Dendritic cell treated with granulocyte-macrophage colony-stimulating factor and Interleukin-4, amounts not matched to agents 40 ng/mL and 50 ng/mL, for 4 days (primary cell): ENCODE measurements around the gene UCN2.

Experiments
- H3K27ac Mint-ChIP-seq: one replicate; pipeline ENCODE4 v1.8.0; 2022; ENCODE audit warnings: mild to moderate bottlenecking, mixed read lengths
- H3K27me3 Mint-ChIP-seq: one replicate; pipeline ENCODE4 v1.8.0; 2022; ENCODE audit warnings: mild to moderate bottlenecking, mixed read lengths
- H3K36me3 Mint-ChIP-seq: one replicate; pipeline ENCODE4 v1.8.0; 2022; ENCODE audit warnings: low read depth, mixed read lengths
- H3K4me1 Mint-ChIP-seq: one replicate; pipeline ENCODE4 v1.8.0; 2022; ENCODE audit warnings: low read depth, mixed read lengths
- H3K4me3 Mint-ChIP-seq: one replicate; pipeline ENCODE4 v1.8.0; 2022; ENCODE audit warnings: mild to moderate bottlenecking, moderate library complexity, mixed read lengths
- H3K9me3 Mint-ChIP-seq: one replicate; pipeline ENCODE4 v1.8.0; 2022; ENCODE audit warnings: mixed read lengths
- intact Hi-C: fragments of 100-400 bp; cut with micrococcal nuclease; formaldehyde crosslinking; loops from one replicate; pipeline ENCODE4 v1.15.0; 2022

The UCN2 gene

GRCh38 chr3:48575366-48575765 lies 11.8 kb upstream of the UCN2 start:
- Mint-ChIP-seq H3K4me3 (no peak overlapping the region), H3K27ac (no peak overlapping the region), H3K36me3 (no peaks in the 10 kb centered on the region), H3K4me1 (peaks cover 5% of the 10 kb centered on the region), H3K27me3 (peaks cover 7% of the 10 kb centered on the region), H3K9me3 (no peaks in the 10 kb centered on the region)
- intact Hi-C loops: no loop called here

DNA sequence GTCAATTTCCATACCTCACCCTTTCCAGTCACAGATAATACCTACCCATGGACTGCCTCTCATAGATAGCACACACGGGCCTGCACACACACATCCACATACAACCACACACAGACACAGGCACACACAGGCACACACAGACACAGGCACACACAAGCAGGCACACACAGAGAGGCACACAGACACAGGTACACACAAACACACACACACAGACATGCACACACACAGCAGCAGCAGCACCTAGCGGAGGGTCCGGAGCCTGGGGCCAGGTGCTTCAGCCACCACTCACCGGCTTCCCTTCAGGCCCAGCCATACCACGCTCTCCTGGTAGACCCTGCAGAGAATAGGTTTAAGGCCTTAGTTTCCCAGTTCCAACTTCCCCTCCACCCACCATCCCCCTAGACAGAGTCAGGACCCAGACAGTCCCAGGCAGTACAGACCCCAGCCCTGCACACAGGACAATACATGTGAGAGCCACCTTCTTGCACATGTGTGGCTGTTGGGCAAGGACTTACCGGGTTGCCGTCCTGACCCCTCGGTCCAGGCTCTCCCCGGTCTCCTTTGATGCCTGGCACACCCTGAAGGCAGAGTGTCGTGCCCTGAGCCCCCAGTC lies 10.5 kb upstream of the UCN2 start:
- Mint-ChIP-seq H3K4me1 (peaks cover 8% of the 10 kb centered on the region), H3K27me3 (peaks cover 5% of the 10 kb centered on the region), H3K27ac (no peak overlapping the region), H3K4me3 (no peak overlapping the region), H3K36me3 (no peaks in the 10 kb centered on the region), H3K9me3 (no peaks in the 10 kb centered on the region)
- intact Hi-C loops: no loop called here

DNA sequence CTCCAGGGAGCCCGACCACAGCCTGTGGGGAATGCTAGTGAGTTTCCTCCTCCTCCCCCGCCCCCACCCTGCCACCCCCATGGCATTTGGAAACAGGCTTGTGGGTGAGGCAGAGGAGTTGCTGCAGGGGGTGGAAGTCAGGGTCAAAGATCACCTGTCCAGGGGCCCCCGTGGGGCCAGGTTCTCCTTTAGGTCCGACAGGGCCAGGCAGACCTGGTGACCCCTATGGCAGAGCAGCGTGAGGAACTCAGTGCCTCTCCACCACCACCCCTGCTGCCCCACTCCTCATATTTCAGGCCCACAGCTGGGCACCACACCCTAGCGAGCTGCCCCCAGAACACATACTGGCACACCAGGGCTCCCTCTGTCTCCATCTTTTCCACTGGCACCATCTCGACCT lies 8.9 kb upstream of the UCN2 start:
- intact Hi-C loops: no loop called here
- H3K36me3 Mint-ChIP-seq: no peaks in the 10 kb centered on the region
- no peak overlapping the region for H3K27ac Mint-ChIP-seq
- H3K9me3 Mint-ChIP-seq: no peaks in the 10 kb centered on the region
- peaks cover 16% of the 10 kb centered on the region for H3K4me1 Mint-ChIP-seq
- peaks cover 5% of the 10 kb centered on the region for H3K27me3 Mint-ChIP-seq
- no peak overlapping the region for H3K4me3 Mint-ChIP-seq

GRCh38 chr3:48571938-48572337 lies 8.4 kb upstream of the UCN2 start:
- peaks cover 5% of the 10 kb centered on the region for H3K27me3 Mint-ChIP-seq
- intact Hi-C loops: no loop called here
- no peak overlapping the region for H3K4me3 Mint-ChIP-seq
- peaks cover 22% of the 10 kb centered on the region for H3K4me1 Mint-ChIP-seq
- no peaks in the 10 kb centered on the region for H3K9me3 Mint-ChIP-seq
- H3K36me3 Mint-ChIP-seq: no peaks in the 10 kb centered on the region
- no peak overlapping the region for H3K27ac Mint-ChIP-seq

- Mint-ChIP-seq H3K27ac (no peak overlapping the region), H3K36me3 (no peaks in the 10 kb centered on the region), H3K27me3 (peaks cover 5% of the 10 kb centered on the region), H3K4me3 (no peak overlapping the region), H3K9me3 (no peaks in the 10 kb centered on the region), H3K4me1 (peaks cover 42% of the 10 kb centered on the region)
- intact Hi-C loops: no loop called here
These were observed 6.3 kb upstream of the UCN2 start for GRCh38 chr3:48569808-48570450.

GRCh38 chr3:48569400-48569799 lies 5.8 kb upstream of the UCN2 start:
- Mint-ChIP-seq H3K36me3 (no peaks in the 10 kb centered on the region), H3K9me3 (no peaks in the 10 kb centered on the region), H3K4me3 (no peak overlapping the region), H3K4me1 (peaks cover 47% of the 10 kb centered on the region), H3K27ac (no peak overlapping the region), H3K27me3 (peaks cover 4% of the 10 kb centered on the region)
- intact Hi-C loops: no loop called here

DNA sequence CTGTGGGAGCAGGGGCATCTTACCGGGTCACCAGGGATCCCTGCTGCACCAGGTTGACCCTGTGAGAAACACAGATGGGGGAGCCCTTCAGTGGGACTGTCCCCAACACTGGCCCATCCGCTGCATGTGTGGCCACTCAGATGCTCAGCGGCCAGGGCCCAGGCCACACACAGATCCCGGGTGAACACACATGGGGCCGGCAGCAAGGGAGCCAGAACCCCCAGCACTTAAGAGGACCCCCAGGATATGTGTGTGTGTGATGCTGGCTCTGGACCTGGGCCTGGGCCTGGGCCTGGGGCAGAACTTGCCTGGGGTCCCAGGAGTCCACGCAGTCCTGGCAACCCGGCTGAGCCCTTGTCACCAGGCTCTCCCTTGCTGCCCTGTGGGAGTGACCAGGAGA lies 4.9 kb upstream of the UCN2 start:
- H3K27ac Mint-ChIP-seq: no peak overlapping the region
- H3K27me3 Mint-ChIP-seq: peaks cover 4% of the 10 kb centered on the region
- H3K4me3 Mint-ChIP-seq: no peak overlapping the region
- H3K9me3 Mint-ChIP-seq: no peaks in the 10 kb centered on the region
- H3K4me1 Mint-ChIP-seq: peaks cover 51% of the 10 kb centered on the region
- intact Hi-C loops: no loop called here
- no peaks in the 10 kb centered on the region for H3K36me3 Mint-ChIP-seq

- Mint-ChIP-seq H3K27me3 (peaks cover 4% of the 10 kb centered on the region), H3K27ac (peak overlapping the region; percentile 45), H3K36me3 (no peaks in the 10 kb centered on the region), H3K9me3 (no peaks in the 10 kb centered on the region), H3K4me1 (peaks cover 61% of the 10 kb centered on the region), H3K4me3 (no peak overlapping the region)
- intact Hi-C loops: no loop called here
These were observed 3.9 kb upstream of the UCN2 start for GRCh38 chr3:48567500-48567899.

GRCh38 chr3:48567090-48567489 lies 3.5 kb upstream of the UCN2 start:
- H3K36me3 Mint-ChIP-seq: no peaks in the 10 kb centered on the region
- H3K4me3 Mint-ChIP-seq: no peak overlapping the region
- H3K27me3 Mint-ChIP-seq: peaks cover 4% of the 10 kb centered on the region
- intact Hi-C loops: no loop called here
- no peaks in the 10 kb centered on the region for H3K9me3 Mint-ChIP-seq
- H3K4me1 Mint-ChIP-seq: peaks cover 62% of the 10 kb centered on the region
- H3K27ac Mint-ChIP-seq: peak overlapping the region; percentile 45

- Mint-ChIP-seq H3K4me1 (peaks cover 69% of the 10 kb centered on the region), H3K36me3 (no peaks in the 10 kb centered on the region), H3K27ac (peak overlapping the region; percentile 45)
These were observed 2.8 kb upstream of the UCN2 start for GRCh38 chr3:48566401-48566760.

DNA sequence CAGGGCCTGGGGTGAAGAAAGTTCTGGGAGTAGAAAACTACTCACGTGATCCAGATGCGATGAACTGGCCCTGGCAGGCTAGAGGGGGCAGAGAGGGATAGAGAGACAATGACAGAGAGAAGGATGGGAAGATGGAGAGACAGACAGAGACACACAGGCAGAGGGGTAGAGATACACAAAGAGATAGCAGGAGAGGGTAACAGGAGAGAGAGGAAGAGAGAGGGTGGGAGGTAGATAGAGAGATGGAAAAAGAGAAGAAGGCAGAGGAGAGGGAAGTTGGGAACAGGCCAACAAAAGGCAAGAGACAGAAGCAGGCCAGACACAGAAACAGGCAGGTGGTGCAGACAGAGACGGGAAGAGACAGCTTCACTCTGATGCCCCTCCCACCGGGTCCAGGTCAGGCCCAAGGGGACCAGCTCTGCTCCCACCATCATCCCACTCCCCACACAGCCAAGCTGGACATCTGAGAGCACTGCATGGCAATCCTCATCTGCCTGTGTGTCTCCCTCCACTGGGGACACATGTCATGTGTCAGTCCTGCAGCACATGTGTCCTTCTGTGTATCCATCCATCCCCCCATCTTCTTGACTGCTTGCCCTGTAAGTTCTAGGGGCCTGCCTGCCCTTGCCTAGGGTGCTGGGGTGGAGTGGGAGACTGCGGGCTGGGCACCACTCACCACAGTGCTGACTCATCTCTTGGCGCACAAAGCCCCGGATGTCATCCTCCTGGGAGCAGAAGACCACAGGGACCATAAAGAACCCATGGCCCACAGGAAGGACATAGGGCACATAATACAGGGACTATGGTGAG lies 2.2 kb upstream of the UCN2 start:
- Mint-ChIP-seq H3K4me1 (peaks cover 75% of the 10 kb centered on the region), H3K9me3 (no peaks in the 10 kb centered on the region), H3K27me3 (peaks cover 2% of the 10 kb centered on the region), H3K36me3 (no peaks in the 10 kb centered on the region), H3K27ac (peak overlapping the region; percentile 6), H3K4me3 (no peak overlapping the region)
- intact Hi-C loops: no loop called here

More at GRCh38 chr3:48566401-48566760, 2.8 kb upstream of the UCN2 start:
- Mint-ChIP-seq H3K9me3 (no peaks in the 10 kb centered on the region), H3K27me3 (peaks cover 4% of the 10 kb centered on the region), H3K4me3 (no peak overlapping the region)
- intact Hi-C loops: no loop called here

DNA sequence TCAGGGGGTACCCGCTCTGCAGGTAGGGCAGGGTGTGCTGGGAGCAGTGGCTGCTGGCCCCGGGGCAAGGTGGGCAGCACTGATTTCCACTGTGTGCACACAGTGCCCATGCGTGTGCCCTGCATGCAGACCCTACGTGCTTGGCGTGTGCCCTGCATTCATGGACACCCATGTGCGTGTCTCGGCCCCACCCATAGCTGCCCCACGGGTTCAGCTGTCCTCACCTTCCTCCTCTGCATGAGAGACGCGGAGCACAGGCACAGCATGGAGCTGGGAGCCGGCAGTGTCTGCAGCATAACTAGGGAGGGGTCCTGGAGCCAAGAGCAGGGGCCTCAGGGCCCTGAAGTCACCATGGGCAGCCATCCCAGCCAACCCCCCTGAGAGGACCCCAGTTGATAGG lies 1.6 kb upstream of the UCN2 start:
- no peak overlapping the region for H3K4me3 Mint-ChIP-seq
- intact Hi-C loops: no loop called here
- peak overlapping the region; percentile 77 for H3K27ac Mint-ChIP-seq
- H3K9me3 Mint-ChIP-seq: no peaks in the 10 kb centered on the region
- peaks cover 2% of the 10 kb centered on the region for H3K27me3 Mint-ChIP-seq
- H3K36me3 Mint-ChIP-seq: no peaks in the 10 kb centered on the region
- peaks cover 81% of the 10 kb centered on the region for H3K4me1 Mint-ChIP-seq

- Mint-ChIP-seq H3K27me3 (no peaks in the 10 kb centered on the region), H3K9me3 (no peaks in the 10 kb centered on the region), H3K27ac (peak overlapping the region; percentile 77), H3K4me1 (peaks cover 86% of the 10 kb centered on the region), H3K36me3 (no peaks in the 10 kb centered on the region), H3K4me3 (no peak overlapping the region)
- intact Hi-C loops: no loop called here
These were observed 1.1 kb upstream of the UCN2 start for GRCh38 chr3:48564667-48565066.

DNA sequence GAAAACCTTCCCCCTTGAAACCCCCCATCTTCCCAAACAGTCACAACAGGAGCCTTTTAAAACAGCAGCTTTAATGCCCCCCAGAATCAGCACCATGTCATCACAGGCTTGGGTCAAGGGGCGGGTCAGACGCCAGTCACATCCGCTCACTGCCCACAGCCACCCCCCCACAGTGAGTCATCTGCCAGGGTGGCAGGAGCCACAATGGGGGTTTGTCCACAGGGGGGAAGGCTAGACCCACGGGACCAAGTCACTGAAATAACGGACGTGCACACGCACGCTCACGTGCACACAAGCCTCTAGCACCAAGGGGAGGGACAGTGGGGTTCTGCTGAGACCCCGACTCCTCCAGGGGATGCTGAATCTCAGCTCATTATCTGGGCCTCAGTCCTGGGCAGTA lies 441 bp upstream of the UCN2 start:
- Mint-ChIP-seq H3K36me3 (no peaks in the 10 kb centered on the region), H3K9me3 (no peaks in the 10 kb centered on the region), H3K4me1 (peaks cover 89% of the 10 kb centered on the region), H3K27me3 (no peaks in the 10 kb centered on the region), H3K4me3 (peak overlapping the region; percentile 10), H3K27ac (peak overlapping the region; percentile 77)
- intact Hi-C loops: no loop called here
